AG09319 (cell line): ENCODE data around the gene KRTAP10-6.
"Not testable (repeated sequence)": the region's sequence is repeated elsewhere in the genome, so short reads cannot be mapped to it uniquely, and the experiment has no call there.

Source experiments
- DNase-seq: peaks from one replicate; pipeline ENCODE4 v3.0.0-alpha.2; 2010; ENCODE audit warnings: low read depth; ENCODE audit errors: extremely low read depth
- CTCF ChIP-seq: IDR thresholded peaks from 2 replicates; pipeline ENCODE4 v1.5.1; 2011; ENCODE audit warnings: low read depth, mild to moderate bottlenecking, inconsistent platforms, low read length, moderate library complexity

Gene KRTAP10-6

GRCh38 chr21:44555200-44555875 is 37.0 kb downstream of the KRTAP10-6 start:
- no peak for DNase-seq
- no peak for TF ChIP-seq CTCF

- TF ChIP-seq CTCF, result no peak
- DNase-seq, result no peak
Measured at GRCh38 chr21:44552681-44553080, 39.6 kb downstream of the KRTAP10-6 start.

- no peak for TF ChIP-seq CTCF
- DNase-seq, result no peak
Measured at GRCh38 chr21:44552136-44552535, 40.2 kb downstream of the KRTAP10-6 start.

GRCh38 chr21:44551340-44551961 is 40.9 kb downstream of the KRTAP10-6 start, which contains the start of gene KRTAP10-2:
Gene KRTAP10-2 (minus strand): TSS chr21:44551505. CDS start chr21:44551458, 47 bp downstream.
- TF ChIP-seq CTCF, result no peak
- DNase-seq, result no peak

- DNase-seq, result no peak
Measured at GRCh38 chr21:44550807-44551206, 41.5 kb downstream of the KRTAP10-6 start.

GRCh38 chr21:44550285-44550684 is 42.0 kb downstream of the KRTAP10-6 start:
- not testable (repeated sequence) for DNase-seq

More at GRCh38 chr21:44550807-44551206, 41.5 kb downstream of the KRTAP10-6 start:
- TF ChIP-seq CTCF, result no peak

GRCh38 chr21:44549525-44550211 is 42.6 kb downstream of the KRTAP10-6 start:
- TF ChIP-seq CTCF, result no peak
- no peak for DNase-seq
